H9 (cell line): ENCODE data around the gene P2RY12. TPM values are rescaled to one million over a fixed set of nuclear protein-coding genes. Genes with fewer than 3 reads are reported as not detected.
"Not testable (repeated sequence)": the region's sequence is repeated elsewhere in the genome, so short reads cannot be mapped to it uniquely, and the experiment has no call there.

Source experiments
- DNase-seq: peaks from one replicate; pipeline ENCODE4 v3.0.0-alpha.2; 2017
- H2AFZ ChIP-seq: one replicate; pipeline ENCODE4 v1.6.1; 2013; ENCODE audit warnings: mild to moderate bottlenecking, low read length, control low read depth, moderate library complexity
- H2AK5ac ChIP-seq: 2 replicates; pipeline ENCODE4 v1.6.1; 2013; ENCODE audit warnings: low read length, control low read depth, mixed read lengths; ENCODE audit not compliant: insufficient read length
- H2BK120ac ChIP-seq: one replicate; pipeline ENCODE4 v1.6.1; 2013; ENCODE audit warnings: low read depth, mild to moderate bottlenecking, low read length, control low read depth, inconsistent platforms; ENCODE audit not compliant: poor library complexity, severe bottlenecking
- H2BK12ac ChIP-seq: 2 replicates; pipeline ENCODE4 v1.6.1; 2013; ENCODE audit warnings: low read length, control low read depth, mixed read lengths, low read depth; ENCODE audit not compliant: insufficient read length
- H2BK15ac ChIP-seq: 2 replicates; pipeline ENCODE4 v1.6.1; 2013; ENCODE audit warnings: low read depth, low read length, control low read depth
- H2BK20ac ChIP-seq: one replicate; pipeline ENCODE4 v1.6.1; 2013; ENCODE audit warnings: low read depth, mild to moderate bottlenecking, low read length, control low read depth, inconsistent platforms; ENCODE audit not compliant: poor library complexity, severe bottlenecking
- H2BK5ac ChIP-seq: 2 replicates; pipeline ENCODE4 v1.6.1; 2013; ENCODE audit warnings: low read length, control low read depth, mixed read lengths; ENCODE audit not compliant: insufficient read length
- H3K14ac ChIP-seq: 2 replicates; pipeline ENCODE4 v1.6.1; 2013; ENCODE audit warnings: low read length, control low read depth; ENCODE audit not compliant: insufficient read depth
- H3K18ac ChIP-seq: 2 replicates; pipeline ENCODE4 v1.6.1; 2013; ENCODE audit warnings: low read depth, mild to moderate bottlenecking, mixed read lengths, low read length, control low read depth; ENCODE audit not compliant: insufficient read length
- H3K23ac ChIP-seq: 2 replicates; pipeline ENCODE4 v1.6.1; 2013; ENCODE audit warnings: low read length, control low read depth, mixed read lengths, low read depth; ENCODE audit not compliant: insufficient read length
- H3K23me2 ChIP-seq: 2 replicates; pipeline ENCODE4 v1.6.1; 2013; ENCODE audit warnings: low read depth, mild to moderate bottlenecking, mixed read lengths, low read length, control low read depth; ENCODE audit not compliant: insufficient read length, poor library complexity, severe bottlenecking
- H3K27ac ChIP-seq: 2 replicates; pipeline ENCODE4 v1.5.1; 2013; ENCODE audit warnings: low read length, control low read depth, mixed read lengths, low read depth; ENCODE audit not compliant: insufficient read length
- H3K27me3 ChIP-seq: 2 replicates; pipeline ENCODE4 v1.6.1; 2013; ENCODE audit warnings: low read length, control low read depth, inconsistent platforms; ENCODE audit not compliant: insufficient read depth
- H3K4ac ChIP-seq: 2 replicates; pipeline ENCODE4 v1.6.1; 2013; ENCODE audit warnings: low read depth, mild to moderate bottlenecking, control low read depth, inconsistent platforms, low read length, moderate library complexity
- H3K4me1 ChIP-seq: 2 replicates; pipeline ENCODE4 v1.6.1; 2013; ENCODE audit warnings: low read length, control low read depth, inconsistent platforms; ENCODE audit not compliant: insufficient read depth
- H3K4me2 ChIP-seq: 2 replicates; pipeline ENCODE4 v1.6.1; 2013; ENCODE audit warnings: low read length, control low read depth, mixed read lengths; ENCODE audit not compliant: insufficient read length, insufficient read depth
- H3K56ac ChIP-seq: 2 replicates; pipeline ENCODE4 v1.6.1; 2013; ENCODE audit warnings: low read depth, mild to moderate bottlenecking, mixed read lengths, low read length, control low read depth; ENCODE audit not compliant: insufficient read length
- H3K79me1 ChIP-seq: 2 replicates; pipeline ENCODE4 v1.6.1; 2013; ENCODE audit warnings: low read depth, mild to moderate bottlenecking, moderate library complexity, low read length, control low read depth, inconsistent platforms; ENCODE audit not compliant: insufficient read depth, poor library complexity, severe bottlenecking
- H3K79me2 ChIP-seq: 2 replicates; pipeline ENCODE4 v1.6.1; 2013; ENCODE audit warnings: low read length, control low read depth, inconsistent platforms; ENCODE audit not compliant: insufficient read depth
- H3K9ac ChIP-seq: 2 replicates; pipeline ENCODE4 v1.6.1; 2013; ENCODE audit warnings: low read length, control low read depth, mixed read lengths; ENCODE audit not compliant: insufficient read length; ENCODE audit errors: extremely low read depth
- H3K9me3 ChIP-seq: one replicate; pipeline ENCODE4 v1.6.1; 2013; ENCODE audit warnings: low read depth, low read length, inconsistent platforms; ENCODE audit not compliant: control insufficient read depth
- H3T11ph ChIP-seq: one replicate; pipeline ENCODE4 v1.6.1; 2013; ENCODE audit warnings: mild to moderate bottlenecking, low read length, control low read depth, inconsistent platforms
- H4K20me1 ChIP-seq: one replicate; pipeline ENCODE4 v1.6.1; 2013; ENCODE audit not compliant: control insufficient read depth, insufficient read length, insufficient read depth
- H4K5ac ChIP-seq: 2 replicates; pipeline ENCODE4 v1.6.1; 2013; ENCODE audit warnings: low read depth, mild to moderate bottlenecking, mixed read lengths, low read length, control low read depth; ENCODE audit not compliant: insufficient read length
- H4K8ac ChIP-seq: replicated peaks from 2 replicates; pipeline ENCODE4 v1.6.1; 2013; ENCODE audit warnings: low read length, control low read depth, mixed read lengths, low read depth; ENCODE audit not compliant: insufficient read length
- H4K91ac ChIP-seq: 2 replicates; pipeline ENCODE4 v1.6.1; 2013; ENCODE audit warnings: low read depth, mild to moderate bottlenecking, moderate library complexity, mixed read lengths, low read length, control low read depth; ENCODE audit not compliant: insufficient read length
- H3K27ac Mint-ChIP-seq, 3 experiments: 2 replicates in 2 of 3; 3 replicates in 1 of 3; pipeline ENCODE4 v1.8.0; 2020 to 2021; ENCODE audit warnings: mixed read lengths in 3 of 3, mild to moderate bottlenecking in 1 of 3, moderate library complexity in 1 of 3
- H3K27me3 Mint-ChIP-seq: 2 replicates; pipeline ENCODE4 v1.8.0; 2021; ENCODE audit warnings: low read depth, mild to moderate bottlenecking, moderate library complexity, mixed read lengths
- H3K36me3 Mint-ChIP-seq, 3 experiments: 2 replicates in 2 of 3; 3 replicates in 1 of 3; pipeline ENCODE4 v1.8.0; 2020 to 2021; ENCODE audit warnings: low read depth in 3 of 3, mixed read lengths in 3 of 3; ENCODE audit not compliant: insufficient read depth in 1 of 3
- H3K4me1 Mint-ChIP-seq, 2 experiments: 2 replicates each; pipeline ENCODE4 v1.8.0; 2020; ENCODE audit warnings: mixed read lengths in 2 of 2
- H3K4me3 Mint-ChIP-seq, 2 experiments: 2 replicates in 1 of 2; 3 replicates in 1 of 2; pipeline ENCODE4 v1.8.0; 2020 to 2021; ENCODE audit warnings: mild to moderate bottlenecking in 2 of 2, mixed read lengths in 2 of 2, moderate library complexity in 1 of 2
- H3K9me3 Mint-ChIP-seq, 2 experiments: 2 replicates in 1 of 2; 3 replicates in 1 of 2; pipeline ENCODE4 v1.8.0; 2020; ENCODE audit warnings: mild to moderate bottlenecking in 2 of 2, mixed read lengths in 2 of 2, moderate library complexity in 1 of 2
- WGBS: extraction: QIAGEN DNeasy Blood & Tissue Kit; methylation state at CpG from one replicate; pipeline ENCODE4 v1.1.7; 2013; ENCODE audit warnings: missing lambda C conversion rate, low lambda C conversion rate, mixed read lengths; ENCODE audit not compliant: insufficient read length; ENCODE audit errors: extremely low coverage; 5-methylcytosine and 5-hydroxymethylcytosine counted together
- total RNA-seq: library from RNA; stranded (reverse); gene quantifications from 2 replicates; pipeline ENCODE4 v1.2.1, GENCODE V29; 2021
- TF ChIP-seq, protein P1 (sequence below): fragments of 200-600 bp; sonication (generic); conservative IDR thresholded peaks from 3 replicates; pipeline ENCODE4 v1.8.0; 2021; ENCODE audit warnings: antibody characterized with exemption, mild to moderate bottlenecking

The P2RY12 gene
- total RNA-seq, 1 experiment from 2014 or later: not detected

DNA sequence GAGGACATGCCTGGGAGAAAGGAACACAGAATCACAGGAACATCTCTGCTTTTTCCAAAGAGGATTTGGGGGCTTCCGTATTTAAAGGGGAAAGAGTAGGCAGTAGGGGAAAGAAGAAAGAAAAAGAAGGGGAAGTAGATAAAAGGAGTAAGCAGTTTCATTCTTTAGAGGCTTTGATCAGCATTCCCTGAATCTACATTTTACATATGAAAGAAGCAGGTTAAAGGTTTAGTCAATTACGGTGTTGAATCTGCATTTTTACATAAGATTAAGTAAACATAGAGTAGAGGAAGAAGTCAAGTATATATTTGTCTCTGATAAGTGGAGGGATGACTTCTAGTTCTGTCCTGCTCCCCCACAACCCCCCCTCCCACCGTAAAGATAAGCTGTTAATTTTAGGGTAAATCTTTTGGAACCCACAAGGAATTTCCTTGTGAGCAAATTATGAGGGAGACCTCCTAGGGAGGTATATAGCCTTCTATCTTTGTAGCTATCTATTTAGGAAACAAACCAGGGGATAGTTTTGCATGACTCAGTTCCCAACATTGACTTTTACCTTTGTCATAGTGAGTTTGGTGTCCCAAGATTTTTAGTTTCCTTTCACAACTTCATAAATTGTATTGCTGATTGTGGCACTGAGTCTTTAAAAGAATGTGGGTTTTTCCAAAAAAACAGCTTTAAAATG lies 8.7 kb upstream of the P2RY12 start:
- Mint-ChIP-seq H3K4me1 (peaks cover 34 to 40% of the 10 kb centered on the region in 2 experiments), H3K36me3 (peaks cover 17 to 30% (median 21%) of the 10 kb centered on the region in 3 experiments), H3K9me3 (no peaks in the 10 kb centered on the region), H3K4me3 (peak overlapping the region; percentile 12 to 14; a peak in 4 of 5 replicates), H3K27me3 (no peaks in the 10 kb centered on the region), H3K27ac (peak overlapping the region; percentile 96 to 97 (median 97))
- Histone ChIP-seq H2BK12ac (no peak overlapping the region), H2AFZ (no peak overlapping the region), H3K27me3 (no peaks in the 10 kb centered on the region), H2BK20ac (no peak overlapping the region), H2BK120ac (no peak overlapping the region), H3K9me3 (no peaks in the 10 kb centered on the region), H2BK15ac (no peak overlapping the region), H3K27ac (peak overlapping the region; percentile 82), H2BK5ac (no peak overlapping the region), H3K9ac (no peak overlapping the region), H3K4ac (no peak overlapping the region), H3K4me2 (peak overlapping the region; percentile 24), H3K23me2 (no peaks in the 10 kb centered on the region), H3K4me1 (peaks cover 2% of the 10 kb centered on the region; the same call in 1 of the 2 replicates), H3K14ac (no peak overlapping the region), H4K5ac (no peak overlapping the region), H3K56ac (no peak overlapping the region), H3K79me1 (no peaks in the 10 kb centered on the region), H3K18ac (no peak overlapping the region), H4K20me1 (no peaks in the 10 kb centered on the region), H3K79me2 (no peaks in the 10 kb centered on the region), H4K91ac (no peak overlapping the region), H4K8ac (no peak overlapping the region), H3K23ac (no peak overlapping the region), H2AK5ac (no peak overlapping the region), H3T11ph (no peak overlapping the region)
- no CpG with 5 or more reads among the region's 3 CpGs for WGBS
- TF ChIP-seq, protein P1, sequence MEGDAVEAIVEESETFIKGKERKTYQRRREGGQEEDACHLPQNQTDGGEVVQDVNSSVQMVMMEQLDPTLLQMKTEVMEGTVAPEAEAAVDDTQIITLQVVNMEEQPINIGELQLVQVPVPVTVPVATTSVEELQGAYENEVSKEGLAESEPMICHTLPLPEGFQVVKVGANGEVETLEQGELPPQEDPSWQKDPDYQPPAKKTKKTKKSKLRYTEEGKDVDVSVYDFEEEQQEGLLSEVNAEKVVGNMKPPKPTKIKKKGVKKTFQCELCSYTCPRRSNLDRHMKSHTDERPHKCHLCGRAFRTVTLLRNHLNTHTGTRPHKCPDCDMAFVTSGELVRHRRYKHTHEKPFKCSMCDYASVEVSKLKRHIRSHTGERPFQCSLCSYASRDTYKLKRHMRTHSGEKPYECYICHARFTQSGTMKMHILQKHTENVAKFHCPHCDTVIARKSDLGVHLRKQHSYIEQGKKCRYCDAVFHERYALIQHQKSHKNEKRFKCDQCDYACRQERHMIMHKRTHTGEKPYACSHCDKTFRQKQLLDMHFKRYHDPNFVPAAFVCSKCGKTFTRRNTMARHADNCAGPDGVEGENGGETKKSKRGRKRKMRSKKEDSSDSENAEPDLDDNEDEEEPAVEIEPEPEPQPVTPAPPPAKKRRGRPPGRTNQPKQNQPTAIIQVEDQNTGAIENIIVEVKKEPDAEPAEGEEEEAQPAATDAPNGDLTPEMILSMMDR: no peak
- DNase-seq: no peak

DNA sequence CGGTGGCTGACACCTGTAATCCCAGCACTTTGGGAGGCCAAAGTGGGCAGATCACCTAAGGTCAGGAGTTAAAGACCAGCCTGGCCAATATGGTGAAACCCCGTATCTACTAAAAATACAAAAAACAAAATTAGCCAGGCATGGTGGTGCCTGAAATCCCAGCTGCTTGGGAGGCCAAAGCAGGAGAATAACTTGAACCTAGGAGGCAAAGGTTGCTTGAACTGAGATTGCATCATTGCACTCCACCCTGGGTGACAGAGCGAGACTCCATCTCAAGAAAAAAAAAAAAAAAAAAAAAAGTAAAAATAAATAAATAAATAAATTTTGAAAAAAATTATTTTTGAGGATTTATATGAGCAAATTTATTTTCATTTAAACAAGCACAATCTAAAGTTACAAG lies 7.6 kb upstream of the P2RY12 start:
- not testable (repeated sequence) for H3K18ac ChIP-seq, H4K20me1 ChIP-seq, H3K23ac ChIP-seq, H3K23me2 ChIP-seq, H3K27ac ChIP-seq, H2AK5ac ChIP-seq, H2BK5ac ChIP-seq, H3K14ac ChIP-seq, DNase-seq, H3K79me2 ChIP-seq, H3K27ac Mint-ChIP-seq, H2BK20ac ChIP-seq, H3K9me3 Mint-ChIP-seq, H3K4ac ChIP-seq, H3K4me2 ChIP-seq, H4K8ac ChIP-seq, H3K27me3 ChIP-seq, H3K4me3 Mint-ChIP-seq, H3K79me1 ChIP-seq, H3K9me3 ChIP-seq, H2BK12ac ChIP-seq, H4K5ac ChIP-seq, H3K56ac ChIP-seq, H2BK15ac ChIP-seq, H4K91ac ChIP-seq, H3K9ac ChIP-seq, H2AFZ ChIP-seq, H3K27me3 Mint-ChIP-seq, H3K4me1 ChIP-seq, H2BK120ac ChIP-seq, H3T11ph ChIP-seq
- no CpG with 5 or more reads among the region's 3 CpGs for WGBS
- Mint-ChIP-seq H3K36me3 (peaks cover 19 to 37% (median 22%) of the 10 kb centered on the region in 3 experiments), H3K4me1 (peaks cover 34 to 38% of the 10 kb centered on the region in 2 experiments)
